Keratinocyte (primary cell): ENCODE results near the gene NME7.

ENCODE experiments used
- CTCF ChIP-seq, 3 experiments: IDR thresholded peaks in 1 of 3; conservative IDR thresholded peaks in 1 of 3; optimal IDR thresholded peaks in 1 of 3; 2 replicates in 2 of 3; 3 replicates in 1 of 3; pipeline versions ENCODE3 to v1.5.1; 2011; ENCODE audit warnings: low read length in 3 of 3, mild to moderate bottlenecking in 3 of 3, moderate library complexity in 2 of 3, control low read depth in 1 of 3, inconsistent platforms in 1 of 3; ENCODE audit not compliant: insufficient read depth in 2 of 3; ENCODE audit errors: extremely low read depth in 1 of 3
- EZH2 ChIP-seq: IDR thresholded peaks from one replicate; pipeline ENCODE4 v1.6.1; 2012; ENCODE audit warnings: inconsistent platforms, mild to moderate bottlenecking, low read length, moderate library complexity

- TF ChIP-seq CTCF (optimal IDR thresholded peaks at IDR 0.05 in 1 of 3, IDR thresholded peaks at IDR 0.05 in 1 of 3, conservative IDR thresholded peaks at IDR 0.05 in 1 of 3; ENCODE audit: extremely low read depth in 1 of 3, insufficient read depth in 2 of 3, low read length in 3 of 3) = no peak
- TF ChIP-seq EZH2 = no peak
These were observed 226.2 kb downstream of the NME7 start for GRCh38 chr1:169141356-169141755.
